H9 (cell line): ENCODE data around the gene DNAJC10. TPM values are rescaled to one million over a fixed set of nuclear protein-coding genes. Genes with fewer than 3 reads are reported as not detected.
"Not testable (repeated sequence)": the region's sequence is repeated elsewhere in the genome, so short reads cannot be mapped to it uniquely, and the experiment has no call there.

Experiments used
- DNase-seq: peaks from one replicate; pipeline ENCODE4 v3.0.0-alpha.2; 2017
- H2AFZ ChIP-seq: one replicate; pipeline ENCODE4 v1.6.1; 2013; ENCODE audit warnings: mild to moderate bottlenecking, low read length, control low read depth, moderate library complexity
- H2AK5ac ChIP-seq: 2 replicates; pipeline ENCODE4 v1.6.1; 2013; ENCODE audit warnings: low read length, control low read depth, mixed read lengths; ENCODE audit not compliant: insufficient read length
- H2BK120ac ChIP-seq: one replicate; pipeline ENCODE4 v1.6.1; 2013; ENCODE audit warnings: low read depth, mild to moderate bottlenecking, low read length, control low read depth, inconsistent platforms; ENCODE audit not compliant: poor library complexity, severe bottlenecking
- H2BK12ac ChIP-seq: 2 replicates; pipeline ENCODE4 v1.6.1; 2013; ENCODE audit warnings: low read length, control low read depth, mixed read lengths, low read depth; ENCODE audit not compliant: insufficient read length
- H2BK15ac ChIP-seq: 2 replicates; pipeline ENCODE4 v1.6.1; 2013; ENCODE audit warnings: low read depth, low read length, control low read depth
- H2BK20ac ChIP-seq: one replicate; pipeline ENCODE4 v1.6.1; 2013; ENCODE audit warnings: low read depth, mild to moderate bottlenecking, low read length, control low read depth, inconsistent platforms; ENCODE audit not compliant: poor library complexity, severe bottlenecking
- H2BK5ac ChIP-seq: 2 replicates; pipeline ENCODE4 v1.6.1; 2013; ENCODE audit warnings: low read length, control low read depth, mixed read lengths; ENCODE audit not compliant: insufficient read length
- H3K14ac ChIP-seq: 2 replicates; pipeline ENCODE4 v1.6.1; 2013; ENCODE audit warnings: low read length, control low read depth; ENCODE audit not compliant: insufficient read depth
- H3K18ac ChIP-seq: 2 replicates; pipeline ENCODE4 v1.6.1; 2013; ENCODE audit warnings: low read depth, mild to moderate bottlenecking, mixed read lengths, low read length, control low read depth; ENCODE audit not compliant: insufficient read length
- H3K23ac ChIP-seq: 2 replicates; pipeline ENCODE4 v1.6.1; 2013; ENCODE audit warnings: low read length, control low read depth, mixed read lengths, low read depth; ENCODE audit not compliant: insufficient read length
- H3K23me2 ChIP-seq: 2 replicates; pipeline ENCODE4 v1.6.1; 2013; ENCODE audit warnings: low read depth, mild to moderate bottlenecking, mixed read lengths, low read length, control low read depth; ENCODE audit not compliant: insufficient read length, poor library complexity, severe bottlenecking
- H3K27ac ChIP-seq: 2 replicates; pipeline ENCODE4 v1.5.1; 2013; ENCODE audit warnings: low read length, control low read depth, mixed read lengths, low read depth; ENCODE audit not compliant: insufficient read length
- H3K27me3 ChIP-seq: 2 replicates; pipeline ENCODE4 v1.6.1; 2013; ENCODE audit warnings: low read length, control low read depth, inconsistent platforms; ENCODE audit not compliant: insufficient read depth
- H3K4ac ChIP-seq: 2 replicates; pipeline ENCODE4 v1.6.1; 2013; ENCODE audit warnings: low read depth, mild to moderate bottlenecking, control low read depth, inconsistent platforms, low read length, moderate library complexity
- H3K4me1 ChIP-seq: 2 replicates; pipeline ENCODE4 v1.6.1; 2013; ENCODE audit warnings: low read length, control low read depth, inconsistent platforms; ENCODE audit not compliant: insufficient read depth
- H3K4me2 ChIP-seq: 2 replicates; pipeline ENCODE4 v1.6.1; 2013; ENCODE audit warnings: low read length, control low read depth, mixed read lengths; ENCODE audit not compliant: insufficient read length, insufficient read depth
- H3K56ac ChIP-seq: 2 replicates; pipeline ENCODE4 v1.6.1; 2013; ENCODE audit warnings: low read depth, mild to moderate bottlenecking, mixed read lengths, low read length, control low read depth; ENCODE audit not compliant: insufficient read length
- H3K79me1 ChIP-seq: 2 replicates; pipeline ENCODE4 v1.6.1; 2013; ENCODE audit warnings: low read depth, mild to moderate bottlenecking, moderate library complexity, low read length, control low read depth, inconsistent platforms; ENCODE audit not compliant: insufficient read depth, poor library complexity, severe bottlenecking
- H3K79me2 ChIP-seq: 2 replicates; pipeline ENCODE4 v1.6.1; 2013; ENCODE audit warnings: low read length, control low read depth, inconsistent platforms; ENCODE audit not compliant: insufficient read depth
- H3K9ac ChIP-seq: 2 replicates; pipeline ENCODE4 v1.6.1; 2013; ENCODE audit warnings: low read length, control low read depth, mixed read lengths; ENCODE audit not compliant: insufficient read length; ENCODE audit errors: extremely low read depth
- H3K9me3 ChIP-seq: one replicate; pipeline ENCODE4 v1.6.1; 2013; ENCODE audit warnings: low read depth, low read length, inconsistent platforms; ENCODE audit not compliant: control insufficient read depth
- H3T11ph ChIP-seq: one replicate; pipeline ENCODE4 v1.6.1; 2013; ENCODE audit warnings: mild to moderate bottlenecking, low read length, control low read depth, inconsistent platforms
- H4K20me1 ChIP-seq: one replicate; pipeline ENCODE4 v1.6.1; 2013; ENCODE audit not compliant: control insufficient read depth, insufficient read length, insufficient read depth
- H4K5ac ChIP-seq: 2 replicates; pipeline ENCODE4 v1.6.1; 2013; ENCODE audit warnings: low read depth, mild to moderate bottlenecking, mixed read lengths, low read length, control low read depth; ENCODE audit not compliant: insufficient read length
- H4K8ac ChIP-seq: replicated peaks from 2 replicates; pipeline ENCODE4 v1.6.1; 2013; ENCODE audit warnings: low read length, control low read depth, mixed read lengths, low read depth; ENCODE audit not compliant: insufficient read length
- H4K91ac ChIP-seq: 2 replicates; pipeline ENCODE4 v1.6.1; 2013; ENCODE audit warnings: low read depth, mild to moderate bottlenecking, moderate library complexity, mixed read lengths, low read length, control low read depth; ENCODE audit not compliant: insufficient read length
- H3K27ac Mint-ChIP-seq, 3 experiments: 2 replicates in 2 of 3; 3 replicates in 1 of 3; pipeline ENCODE4 v1.8.0; 2020 to 2021; ENCODE audit warnings: mixed read lengths in 3 of 3, mild to moderate bottlenecking in 1 of 3, moderate library complexity in 1 of 3
- H3K27me3 Mint-ChIP-seq: 2 replicates; pipeline ENCODE4 v1.8.0; 2021; ENCODE audit warnings: low read depth, mild to moderate bottlenecking, moderate library complexity, mixed read lengths
- H3K36me3 Mint-ChIP-seq, 3 experiments: 2 replicates in 2 of 3; 3 replicates in 1 of 3; pipeline ENCODE4 v1.8.0; 2020 to 2021; ENCODE audit warnings: low read depth in 3 of 3, mixed read lengths in 3 of 3; ENCODE audit not compliant: insufficient read depth in 1 of 3
- H3K4me1 Mint-ChIP-seq, 2 experiments: 2 replicates each; pipeline ENCODE4 v1.8.0; 2020; ENCODE audit warnings: mixed read lengths in 2 of 2
- H3K4me3 Mint-ChIP-seq, 2 experiments: 2 replicates in 1 of 2; 3 replicates in 1 of 2; pipeline ENCODE4 v1.8.0; 2020 to 2021; ENCODE audit warnings: mild to moderate bottlenecking in 2 of 2, mixed read lengths in 2 of 2, moderate library complexity in 1 of 2
- H3K9me3 Mint-ChIP-seq, 2 experiments: 2 replicates in 1 of 2; 3 replicates in 1 of 2; pipeline ENCODE4 v1.8.0; 2020; ENCODE audit warnings: mild to moderate bottlenecking in 2 of 2, mixed read lengths in 2 of 2, moderate library complexity in 1 of 2
- WGBS: extraction: QIAGEN DNeasy Blood & Tissue Kit; methylation state at CpG from one replicate; pipeline ENCODE4 v1.1.7; 2013; ENCODE audit warnings: missing lambda C conversion rate, low lambda C conversion rate, mixed read lengths; ENCODE audit not compliant: insufficient read length; ENCODE audit errors: extremely low coverage; 5-methylcytosine and 5-hydroxymethylcytosine counted together
- total RNA-seq: library from RNA; stranded (reverse); gene quantifications from 2 replicates; pipeline ENCODE4 v1.2.1, GENCODE V29; 2021
- TF ChIP-seq, protein P1 (sequence below): fragments of 200-600 bp; sonication (generic); conservative IDR thresholded peaks from 3 replicates; pipeline ENCODE4 v1.8.0; 2021; ENCODE audit warnings: antibody characterized with exemption, mild to moderate bottlenecking

The DNAJC10 gene
- total RNA-seq, 1 experiment from 2014 or later = 129 TPM

DNA sequence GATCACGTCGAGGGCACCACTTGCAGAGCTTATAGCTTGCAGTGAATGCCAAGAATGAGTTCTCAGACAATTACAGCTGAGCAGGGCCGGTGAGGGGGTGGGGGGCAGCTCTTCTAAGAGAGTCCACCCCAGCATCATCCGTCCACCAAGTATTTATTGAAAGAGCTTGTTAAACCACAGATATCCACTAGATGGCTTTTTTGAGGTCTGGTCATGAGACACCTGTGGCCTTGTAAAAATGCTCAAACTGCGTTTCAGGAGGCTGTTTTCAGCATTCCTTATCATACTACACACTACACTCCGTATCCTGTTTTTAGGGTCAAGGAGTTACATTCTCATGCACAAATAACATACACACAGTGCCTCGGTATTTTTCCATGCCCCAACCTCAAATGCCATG, 51.5 kb downstream of the DNAJC10 start:
- Histone ChIP-seq H3K27me3 (no peaks in the 10 kb centered on the region), H3K9ac (no peak overlapping the region), H3K27ac (no peak overlapping the region), H4K20me1 (no peaks in the 10 kb centered on the region), H3K4me2 (no peak overlapping the region), H2BK120ac (no peak overlapping the region), H3K18ac (no peak overlapping the region), H2AK5ac (no peak overlapping the region), H3K4ac (no peak overlapping the region), H3K23ac (no peak overlapping the region), H3K4me1 (no peaks in the 10 kb centered on the region), H3K23me2 (no peaks in the 10 kb centered on the region), H2BK15ac (no peak overlapping the region), H3K14ac (no peak overlapping the region), H3K56ac (no peak overlapping the region), H2AFZ (no peak overlapping the region), H3K79me2 (no peaks in the 10 kb centered on the region), H2BK12ac (no peak overlapping the region), H4K5ac (no peak overlapping the region), H3T11ph (no peak overlapping the region), H2BK5ac (no peak overlapping the region), H2BK20ac (no peak overlapping the region), H3K9me3 (no peaks in the 10 kb centered on the region), H4K91ac (no peak overlapping the region), H4K8ac (no peak overlapping the region), H3K79me1 (no peaks in the 10 kb centered on the region)
- peaks cover 48 to 76% (median 62%) of the 10 kb centered on the region in 3 experiments for H3K36me3 Mint-ChIP-seq
- peak overlapping the region; percentile 8 to 77 (median 13); a peak in 2 of 7 replicates for H3K27ac Mint-ChIP-seq
- peak; percentile 28 for DNase-seq
- H3K4me3 Mint-ChIP-seq = no peak overlapping the region
- H3K27me3 Mint-ChIP-seq = no peaks in the 10 kb centered on the region
- TF ChIP-seq, protein P1, sequence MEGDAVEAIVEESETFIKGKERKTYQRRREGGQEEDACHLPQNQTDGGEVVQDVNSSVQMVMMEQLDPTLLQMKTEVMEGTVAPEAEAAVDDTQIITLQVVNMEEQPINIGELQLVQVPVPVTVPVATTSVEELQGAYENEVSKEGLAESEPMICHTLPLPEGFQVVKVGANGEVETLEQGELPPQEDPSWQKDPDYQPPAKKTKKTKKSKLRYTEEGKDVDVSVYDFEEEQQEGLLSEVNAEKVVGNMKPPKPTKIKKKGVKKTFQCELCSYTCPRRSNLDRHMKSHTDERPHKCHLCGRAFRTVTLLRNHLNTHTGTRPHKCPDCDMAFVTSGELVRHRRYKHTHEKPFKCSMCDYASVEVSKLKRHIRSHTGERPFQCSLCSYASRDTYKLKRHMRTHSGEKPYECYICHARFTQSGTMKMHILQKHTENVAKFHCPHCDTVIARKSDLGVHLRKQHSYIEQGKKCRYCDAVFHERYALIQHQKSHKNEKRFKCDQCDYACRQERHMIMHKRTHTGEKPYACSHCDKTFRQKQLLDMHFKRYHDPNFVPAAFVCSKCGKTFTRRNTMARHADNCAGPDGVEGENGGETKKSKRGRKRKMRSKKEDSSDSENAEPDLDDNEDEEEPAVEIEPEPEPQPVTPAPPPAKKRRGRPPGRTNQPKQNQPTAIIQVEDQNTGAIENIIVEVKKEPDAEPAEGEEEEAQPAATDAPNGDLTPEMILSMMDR = peak; percentile 64
- H3K9me3 Mint-ChIP-seq = peaks cover 26 to 30% of the 10 kb centered on the region in 2 experiments
- no CpG with 5 or more reads among the region's 7 CpGs for WGBS
- peaks cover 2 to 3% of the 10 kb centered on the region in 2 experiments; a peak in 1 of 4 replicates for H3K4me1 Mint-ChIP-seq

DNA sequence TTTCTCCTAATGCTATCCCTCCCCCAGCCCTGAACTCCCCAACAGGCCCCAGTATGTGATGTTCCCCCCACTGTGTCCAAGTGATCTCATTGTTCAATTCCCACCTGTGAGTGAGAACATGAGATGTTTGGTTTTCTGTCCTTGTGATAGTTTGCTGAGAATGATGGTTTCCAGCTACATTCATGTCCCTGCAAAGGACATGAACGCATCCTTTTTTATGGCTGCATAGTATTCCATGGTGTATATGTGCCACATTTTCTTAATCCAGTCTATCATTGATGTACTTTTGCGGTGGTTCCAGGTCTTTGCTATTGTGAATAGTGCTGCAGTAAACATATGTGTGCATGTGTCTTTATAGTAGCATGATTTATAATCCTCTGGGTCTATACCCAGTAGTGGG, 52.9 kb downstream of the DNAJC10 start:
- H3K27ac ChIP-seq, H3K23ac ChIP-seq, DNase-seq, H2BK15ac ChIP-seq, H3K4ac ChIP-seq, H3T11ph ChIP-seq, H4K8ac ChIP-seq, H3K4me1 ChIP-seq, H3K27ac Mint-ChIP-seq, H3K9ac ChIP-seq, H4K91ac ChIP-seq, H2BK120ac ChIP-seq, H3K79me1 ChIP-seq, H4K20me1 ChIP-seq, H2BK20ac ChIP-seq, H3K4me3 Mint-ChIP-seq, H3K4me1 Mint-ChIP-seq, H2BK12ac ChIP-seq, H3K56ac ChIP-seq, H3K9me3 ChIP-seq, H2BK5ac ChIP-seq, H3K27me3 ChIP-seq, H3K79me2 ChIP-seq, H4K5ac ChIP-seq, H2AK5ac ChIP-seq, H3K4me2 ChIP-seq, H3K27me3 Mint-ChIP-seq, H3K14ac ChIP-seq, H3K23me2 ChIP-seq, H2AFZ ChIP-seq, H3K18ac ChIP-seq: not testable (repeated sequence)
- no CpG with 5 or more reads among the region's 2 CpGs for WGBS
- H3K9me3 Mint-ChIP-seq = peaks cover 27 to 30% of the 10 kb centered on the region in 2 experiments
- H3K36me3 Mint-ChIP-seq = peaks cover 59 to 82% (median 76%) of the 10 kb centered on the region in 3 experiments
